IMR-90 (cell line): ENCODE results near the gene NDST1. TPM values are rescaled to one million over a fixed set of nuclear protein-coding genes. Genes with fewer than 3 reads are reported as not detected.

Source experiments
- ATAC-seq: fragments of 200-7000 bp; cut with Tn5 transposase; 2 replicates; pipeline ENCODE4 v1.9.1; 2020; ENCODE audit warnings: low read depth, mild to moderate bottlenecking, moderate library complexity
- BruUV-seq: library from RNA; stranded (reverse); fragments of 400-500 nt; replicated peaks from 2 replicates; lab custom pipeline; 2021; lab: Mats Ljungman, UMichigan
- CTCF ChIA-PET: fragments of 300-600 bp; formaldehyde crosslinking; extraction: SDS; loops from one replicate; lab custom pipeline; 2021; ENCODE audit warnings: antibody characterized with exemption; lab: Yijun Ruan, JAX
- POLR2A ChIA-PET: fragments of 300-600 bp; sonication (Branson Sonifier 250); formaldehyde crosslinking; loops from one replicate; lab custom pipeline; 2022; ENCODE audit warnings: antibody characterized with exemption; ENCODE audit not compliant: unreplicated experiment; lab: Charles Lee
- DNase-seq: peaks from one replicate; pipeline ENCODE4 v3.0.0; 2013
- H2AFZ ChIP-seq: replicated peaks from 2 replicates; pipeline ENCODE3; 2013; ENCODE audit warnings: low read length, mild to moderate bottlenecking; ENCODE audit not compliant: poor library complexity
- H2AK5ac ChIP-seq: 2 replicates; pipeline ENCODE4 v1.6.1; 2013; ENCODE audit warnings: low read depth, low read length, inconsistent platforms
- H2AK9ac ChIP-seq: replicated peaks from 2 replicates; pipeline ENCODE3; 2013; ENCODE audit warnings: mild to moderate bottlenecking, low read depth, low read length, moderate library complexity; ENCODE audit not compliant: poor library complexity
- H2BK120ac ChIP-seq: 2 replicates; pipeline ENCODE4 v1.6.1; 2013; ENCODE audit warnings: low read depth, low read length, inconsistent platforms
- H2BK15ac ChIP-seq: 3 replicates; pipeline ENCODE4 v1.6.1; 2013; ENCODE audit warnings: low read depth, low read length, inconsistent platforms
- H2BK20ac ChIP-seq: 2 replicates; pipeline ENCODE4 v1.6.1; 2013; ENCODE audit warnings: low read depth, mild to moderate bottlenecking, inconsistent platforms, low read length, moderate library complexity
- H2BK5ac ChIP-seq: 2 replicates; pipeline ENCODE4 v1.6.1; 2013; ENCODE audit warnings: mild to moderate bottlenecking, low read depth, low read length, inconsistent platforms; ENCODE audit not compliant: poor library complexity, severe bottlenecking
- H3K14ac ChIP-seq: replicated peaks from 2 replicates; pipeline ENCODE4 v1.6.1; 2013; ENCODE audit warnings: low read depth, low read length, inconsistent platforms
- H3K18ac ChIP-seq: 2 replicates; pipeline ENCODE4 v1.6.1; 2013; ENCODE audit warnings: low read depth, low read length, control low read depth
- H3K23ac ChIP-seq: 2 replicates; pipeline ENCODE4 v1.6.1; 2013; ENCODE audit warnings: low read depth, low read length, inconsistent platforms
- H3K27ac ChIP-seq: 2 replicates; pipeline ENCODE4 v1.5.1; 2013; ENCODE audit warnings: mild to moderate bottlenecking, control low read depth, low read length; ENCODE audit not compliant: insufficient read depth
- H3K27me3 ChIP-seq: 2 replicates; pipeline ENCODE4 v1.6.1; 2013; ENCODE audit warnings: low read length; ENCODE audit not compliant: control insufficient read depth, insufficient read depth
- H3K36me3 ChIP-seq: 2 replicates; pipeline ENCODE4 v1.6.1; 2013; ENCODE audit warnings: low read length, mixed read lengths; ENCODE audit not compliant: control insufficient read depth, insufficient read depth
- H3K4ac ChIP-seq: 2 replicates; pipeline ENCODE4 v1.6.1; 2013; ENCODE audit warnings: low read depth, low read length, inconsistent platforms
- H3K4me1 ChIP-seq: 2 replicates; pipeline ENCODE4 v1.6.1; 2013; ENCODE audit warnings: low read length, mixed read lengths; ENCODE audit not compliant: control insufficient read depth, insufficient read depth
- H3K4me2 ChIP-seq: 2 replicates; pipeline ENCODE4 v1.6.1; 2013; ENCODE audit warnings: low read depth, mild to moderate bottlenecking, control low read depth, low read length, moderate library complexity
- H3K4me3 ChIP-seq: 2 replicates; pipeline ENCODE4 v1.5.1; 2013; ENCODE audit warnings: low read depth, mild to moderate bottlenecking, control low read depth, low read length, moderate library complexity; ENCODE audit not compliant: insufficient read depth
- H3K56ac ChIP-seq: 2 replicates; pipeline ENCODE4 v1.6.1; 2013; ENCODE audit warnings: low read length, inconsistent platforms; ENCODE audit not compliant: insufficient read depth; ENCODE audit errors: extremely low read depth
- H3K79me1 ChIP-seq, 2 experiments: 2 replicates each; pipeline ENCODE4 v1.6.1; 2013; ENCODE audit warnings: low read length in 2 of 2, inconsistent platforms in 1 of 2, low read depth in 1 of 2
- H3K9ac ChIP-seq: 2 replicates; pipeline ENCODE4 v1.6.1; 2013; ENCODE audit warnings: low read depth, low read length, control low read depth
- H3K9me1 ChIP-seq: 2 replicates; pipeline ENCODE4 v1.6.1; 2013; ENCODE audit warnings: low read length, inconsistent platforms; ENCODE audit not compliant: insufficient read depth
- H3K9me3 ChIP-seq: 2 replicates; pipeline ENCODE4 v1.6.1; 2013; ENCODE audit warnings: low read length; ENCODE audit not compliant: control insufficient read depth, insufficient read depth
- H4K20me1 ChIP-seq: 2 replicates; pipeline ENCODE4 v1.6.1; 2013; ENCODE audit warnings: low read length, inconsistent platforms; ENCODE audit not compliant: insufficient read depth
- H4K5ac ChIP-seq: 2 replicates; pipeline ENCODE4 v1.6.1; 2013; ENCODE audit warnings: mild to moderate bottlenecking, low read depth, low read length, control low read depth
- H4K8ac ChIP-seq, 2 experiments: 2 replicates each; pipeline ENCODE4 v1.6.1; 2013; ENCODE audit warnings: low read depth in 2 of 2, low read length in 2 of 2, control low read depth in 1 of 2, inconsistent platforms in 1 of 2
- H4K91ac ChIP-seq: 2 replicates; pipeline ENCODE4 v1.6.1; 2013; ENCODE audit warnings: low read depth, low read length, inconsistent platforms; ENCODE audit not compliant: insufficient read depth
- BHLHE40 ChIP-seq: fragments of 150-350 bp; IDR thresholded peaks from 2 replicates; pipeline ENCODE4 v1.6.1; 2016; ENCODE audit warnings: mild to moderate bottlenecking, low read depth, low read length
- CEBPB ChIP-seq: IDR thresholded peaks from 2 replicates; pipeline ENCODE4 v1.6.1; 2012; ENCODE audit warnings: low read depth, low read length, improper control_type of control experiment
- CHD1 ChIP-seq: IDR thresholded peaks from 2 replicates; pipeline ENCODE4 v1.6.1; 2012; ENCODE audit warnings: low read depth, low read length, improper control_type of control experiment
- CTCF ChIP-seq: conservative IDR thresholded peaks from 2 replicates; pipeline ENCODE4 v1.5.1; 2012; ENCODE audit warnings: mild to moderate bottlenecking, low read depth, low read length, improper control_type of control experiment
- ELK1 ChIP-seq: fragments of 150-350 bp; IDR thresholded peaks from 2 replicates; pipeline ENCODE4 v1.6.1; 2016; ENCODE audit warnings: low read depth, mild to moderate bottlenecking, low read length, moderate library complexity, borderline replicate concordance
- FOS ChIP-seq: fragments of 150-350 bp; IDR thresholded peaks from 2 replicates; pipeline ENCODE4 v1.6.1; 2016; ENCODE audit warnings: low read depth, low read length
- MAFK ChIP-seq: IDR thresholded peaks from 2 replicates; pipeline ENCODE4 v1.6.1; 2012; ENCODE audit warnings: low read depth, low read length, improper control_type of control experiment
- MAZ ChIP-seq: IDR thresholded peaks from 2 replicates; pipeline ENCODE4 v1.6.1; 2012; ENCODE audit warnings: low read depth, mild to moderate bottlenecking, low read length, improper control_type of control experiment, moderate library complexity, borderline replicate concordance
- NFE2L2 ChIP-seq: fragments of 150-350 bp; IDR thresholded peaks from 2 replicates; pipeline ENCODE4 v1.6.1; 2016; ENCODE audit warnings: low read depth, mild to moderate bottlenecking, low read length
- POLR2A ChIP-seq: IDR thresholded peaks from 2 replicates; pipeline ENCODE4 v1.6.1; 2012; ENCODE audit warnings: mild to moderate bottlenecking, low read depth, low read length
- RAD21 ChIP-seq: IDR thresholded peaks from 2 replicates; pipeline ENCODE4 v1.6.1; 2012; ENCODE audit warnings: low read length, improper control_type of control experiment
- RFX5 ChIP-seq: IDR thresholded peaks from 2 replicates; pipeline ENCODE4 v1.8.0; 2012; ENCODE audit warnings: low read depth, mild to moderate bottlenecking, low read length, moderate library complexity
- SMC3 ChIP-seq: fragments of 150-350 bp; IDR thresholded peaks from 2 replicates; pipeline ENCODE4 v1.6.1; 2016; ENCODE audit warnings: low read depth, mild to moderate bottlenecking, antibody characterized with exemption, low read length, moderate library complexity
- USF2 ChIP-seq: fragments of 150-350 bp; IDR thresholded peaks from 2 replicates; pipeline ENCODE4 v1.6.1; 2017; ENCODE audit warnings: mild to moderate bottlenecking, antibody characterized with exemption, low read length, low read depth
- WGBS, 2 experiments: methylation state at CpG; one replicate each; pipeline versions ENCODE4 v1.1.5 to v1.1.7; 2013; ENCODE audit warnings: missing lambda C conversion rate in 2 of 2; ENCODE audit not compliant: insufficient read length in 1 of 2; ENCODE audit errors: extremely low coverage in 2 of 2; 5-methylcytosine and 5-hydroxymethylcytosine counted together
- dilution Hi-C: fragments of 300-500 bp; cut with HindIII; formaldehyde crosslinking; loops from one replicate; pipeline ENCODE4 v1.14.3; 2018; ENCODE audit warnings: low sequenced_read_pairs; ENCODE audit not compliant: unreplicated experiment
- in situ Hi-C: fragments of 300-500 bp; cut with MboI; formaldehyde crosslinking; loops from 3 replicates; pipeline ENCODE4 v1.14.3; 2019; ENCODE audit warnings: low sequenced_read_pairs, inconsistent platforms, mixed read lengths
- intact Hi-C: fragments of 100-400 bp; cut with micrococcal nuclease; formaldehyde crosslinking; loops from 2 replicates; pipeline ENCODE4 v1.10.0; 2022
- polyA plus RNA-seq, 3 experiments: library from polyadenylated mRNA; depleted of rRNA; stranded (reverse); fragments of >200 nt; gene quantifications; 2 replicates each; pipeline ENCODE4 v1.2.3, GENCODE V29; 2012; ENCODE audit warnings: low replicate concordance in 1 of 3
- total RNA-seq: library from RNA; depleted of rRNA; stranded (reverse); fragments of >200 nt; gene quantifications from 2 replicates; pipeline ENCODE4 v1.2.3, GENCODE V29; 2012

Gene NDST1
- total and polyA plus RNA-seq, 2 of the 4 experiments (the other 2 are of a cell fraction), result 30.5 to 80.4 TPM

GRCh38 chr5:150458802-150459557, 49.0 kb upstream of the NDST1 start:
- H4K20me1 ChIP-seq, result no peaks in the 10 kb centered on the region
- 0 out of 2 replicates have a peak overlapping the region, but pooled peaks have one; percentile 13 for H3K9ac ChIP-seq
- ATAC-seq (peak; percentile 98), DNase-seq (peak; percentile 38)
- peak overlapping the region; percentile 49; the same call in 1 of the 2 replicates for H3K18ac ChIP-seq
- peak overlapping the region; percentile 88 for H2AFZ ChIP-seq
- ChIA-PET POLR2A (no interaction called here), CTCF (interaction anchor here (0.6 to 1.0 kb wide), 7 partner anchors 9 to 276 kb away, joined by 3 to 4 read pairs (median 4); partner anchors contain the start of gene RBM22)
- dilution Hi-C loops, result no loop called here
- 0 out of 4 replicates have a peak, but pooled peaks cover 0 to 6% of the 10 kb centered on the region in 2 experiments for H3K79me1 ChIP-seq
- no peaks in the 10 kb centered on the region for H3K27me3 ChIP-seq
- peak overlapping the region; percentile 57 for H2AK5ac ChIP-seq
- WGBS, 2 experiments, result 49% methylated on average over 12 of the region's 36 CpGs; no CpG with 5 or more reads in 1 of the 2 experiments
- peak overlapping the region; percentile 33; the same call in 1 of the 2 replicates for H3K27ac ChIP-seq
- in situ Hi-C loops, result no loop called here
- H2AK9ac ChIP-seq, result peak overlapping the region; percentile 98
- H3K9me1 ChIP-seq, result no peaks in the 10 kb centered on the region; the same call in 1 of the 2 replicates
- H4K5ac ChIP-seq, result peak overlapping the region; percentile 83
- no peaks in the 10 kb centered on the region for H3K36me3 ChIP-seq
- H2BK15ac ChIP-seq, result peak overlapping the region; percentile 12; the same call in 1 of the 3 replicates
- no peak overlapping the region for H3K4me3 ChIP-seq
- no peak overlapping the region; the same call in 1 of the 2 replicates for H3K23ac ChIP-seq
- intact Hi-C loops, result loop anchor here (1.0 to 2.0 kb wide), 4 partner anchors 64 to 388 kb away; partner anchors contain the start of gene IRGM
- H4K91ac ChIP-seq, result peak overlapping the region; percentile 70
- H3K56ac ChIP-seq, result no peak overlapping the region
- no peak overlapping the region for H2BK5ac ChIP-seq
- peak overlapping the region; percentile 85 for H2BK120ac ChIP-seq
- H4K8ac ChIP-seq, result peak overlapping the region; percentile 42 to 82; a peak in 2 of 4 replicates
- H3K14ac ChIP-seq, result no peak overlapping the region
- 0 out of 2 replicates have a peak, but pooled peaks cover 2% of the 10 kb centered on the region for H3K4me1 ChIP-seq
- H3K4ac ChIP-seq, result peak overlapping the region; percentile 84
- peak overlapping the region; percentile 97 for H3K4me2 ChIP-seq
- peak overlapping the region; percentile 88 for H2BK20ac ChIP-seq
- no peaks in the 10 kb centered on the region for H3K9me3 ChIP-seq
- no TSS peak for BruUV-seq
- no peak for TF ChIP-seq NFE2L2
- TF ChIP-seq USF2, result no peak
- TF ChIP-seq CHD1, result no peak
- no peak for TF ChIP-seq ELK1
- TF ChIP-seq MAFK, result no peak
- no peak for TF ChIP-seq POLR2A
- no peak for TF ChIP-seq BHLHE40
- no peak for TF ChIP-seq FOS
- no peak for TF ChIP-seq CEBPB
- peak; percentile 87 for TF ChIP-seq RAD21
- TF ChIP-seq SMC3, result peak; percentile 70
- TF ChIP-seq MAZ, result peak; percentile 80; the same call in 1 of the 2 replicates
- no peak for TF ChIP-seq RFX5
- peak; percentile 84 for TF ChIP-seq CTCF
